ENCODE data around the gene MAP7. TPM values are rescaled to one million over a fixed set of nuclear protein-coding genes. Genes with fewer than 3 reads are reported as not detected.
"Not testable (repeated sequence)": the region's sequence is repeated elsewhere in the genome, so short reads cannot be mapped to it uniquely, and the experiment has no call there.

MAP7 gene
- total and polyA plus RNA-seq, 2 experiments from 2014 or later: 44.7 to 49.2 TPM

GRCh38 chr6:136396908-136397307, 153.3 kb downstream of the MAP7 start (continued):
- TF ChIP-seq ZNF462 (CRISPR knock-in tag; IDR thresholded peaks at IDR 0.05): no peak
- no peak for TF ChIP-seq ZNF331 (CRISPR knock-in tag; IDR thresholded peaks at IDR 0.05; ENCODE audit: low read depth)
- TF ChIP-seq, protein P1, sequence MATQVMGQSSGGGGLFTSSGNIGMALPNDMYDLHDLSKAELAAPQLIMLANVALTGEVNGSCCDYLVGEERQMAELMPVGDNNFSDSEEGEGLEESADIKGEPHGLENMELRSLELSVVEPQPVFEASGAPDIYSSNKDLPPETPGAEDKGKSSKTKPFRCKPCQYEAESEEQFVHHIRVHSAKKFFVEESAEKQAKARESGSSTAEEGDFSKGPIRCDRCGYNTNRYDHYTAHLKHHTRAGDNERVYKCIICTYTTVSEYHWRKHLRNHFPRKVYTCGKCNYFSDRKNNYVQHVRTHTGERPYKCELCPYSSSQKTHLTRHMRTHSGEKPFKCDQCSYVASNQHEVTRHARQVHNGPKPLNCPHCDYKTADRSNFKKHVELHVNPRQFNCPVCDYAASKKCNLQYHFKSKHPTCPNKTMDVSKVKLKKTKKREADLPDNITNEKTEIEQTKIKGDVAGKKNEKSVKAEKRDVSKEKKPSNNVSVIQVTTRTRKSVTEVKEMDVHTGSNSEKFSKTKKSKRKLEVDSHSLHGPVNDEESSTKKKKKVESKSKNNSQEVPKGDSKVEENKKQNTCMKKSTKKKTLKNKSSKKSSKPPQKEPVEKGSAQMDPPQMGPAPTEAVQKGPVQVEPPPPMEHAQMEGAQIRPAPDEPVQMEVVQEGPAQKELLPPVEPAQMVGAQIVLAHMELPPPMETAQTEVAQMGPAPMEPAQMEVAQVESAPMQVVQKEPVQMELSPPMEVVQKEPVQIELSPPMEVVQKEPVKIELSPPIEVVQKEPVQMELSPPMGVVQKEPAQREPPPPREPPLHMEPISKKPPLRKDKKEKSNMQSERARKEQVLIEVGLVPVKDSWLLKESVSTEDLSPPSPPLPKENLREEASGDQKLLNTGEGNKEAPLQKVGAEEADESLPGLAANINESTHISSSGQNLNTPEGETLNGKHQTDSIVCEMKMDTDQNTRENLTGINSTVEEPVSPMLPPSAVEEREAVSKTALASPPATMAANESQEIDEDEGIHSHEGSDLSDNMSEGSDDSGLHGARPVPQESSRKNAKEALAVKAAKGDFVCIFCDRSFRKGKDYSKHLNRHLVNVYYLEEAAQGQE (IDR thresholded peaks at IDR 0.05; ENCODE audit: unreplicated experiment): no peak
- TF ChIP-seq JUNB (IDR thresholded peaks at IDR 0.05; ENCODE audit: unreplicated experiment): no peak
- TF ChIP-seq STAT1 (IDR thresholded peaks at IDR 0.05; ENCODE audit: unreplicated experiment): no peak
- TF ChIP-seq EZH2 (IDR thresholded peaks at IDR 0.05; ENCODE audit: low read depth, unreplicated experiment): no peak
- no peak for TF ChIP-seq NANOG (IDR thresholded peaks at IDR 0.05; ENCODE audit: borderline replicate concordance)
- no peak for TF ChIP-seq CREB1 (CRISPR knock-in tag; IDR thresholded peaks at IDR 0.05; ENCODE audit: low read depth)

- H2AFZ ChIP-seq; DNase-seq (ENCODE audit: low spot score); H3K36me3 ChIP-seq (ENCODE audit: insufficient read depth); H3K4me3 ChIP-seq; H4K20me1 ChIP-seq (replicated peaks; ENCODE audit: insufficient read depth); H3K9me3 Mint-ChIP-seq; H3K27ac ChIP-seq (ENCODE audit: low read depth); H3F3A ChIP-seq (replicated peaks; ENCODE audit: low read depth); H3K4me1 ChIP-seq (ENCODE audit: insufficient read depth); H3K9me2 ChIP-seq (ENCODE audit: insufficient read depth); ATAC-seq; H3K27me3 Mint-ChIP-seq (ENCODE audit: insufficient read depth, low read depth, poor library complexity); H3K4me2 ChIP-seq; H3K79me2 ChIP-seq (replicated peaks; ENCODE audit: insufficient read depth); H3K27ac Mint-ChIP-seq; H3K4me3 Mint-ChIP-seq; H3K27me3 ChIP-seq (ENCODE audit: insufficient read depth): not testable (repeated sequence)
- H3K4me1 Mint-ChIP-seq: peaks cover 11% of the 10 kb centered on the region; the same call in 2 of the 3 replicates
- H3K36me3 Mint-ChIP-seq (ENCODE audit: low read depth): peaks cover 11% of the 10 kb centered on the region
Observed at GRCh38 chr6:136390959-136391358, 159.3 kb downstream of the MAP7 start.
